ENCODE data around the gene C15orf62. TPM values are rescaled to one million over a fixed set of nuclear protein-coding genes. Genes with fewer than 3 reads are reported as not detected.

Gene C15orf62
- total RNA-seq, 4 donors from 2014 or later = 0.13 to 0.79 (median 0.22) TPM; not detected in 1

- intact Hi-C loops (cut with DNase I) = no loop called here
- no peak for TF ChIP-seq CTCF (IDR thresholded peaks at IDR 0.05)
- TF ChIP-seq POLR2A (IDR thresholded peaks at IDR 0.05) = no peak
Measured at GRCh38 chr15:40808861-40809450, 39.2 kb downstream of the C15orf62 start.

GRCh38 chr15:40812721-40813425, 43.1 kb downstream of the C15orf62 start:
- Histone ChIP-seq H3K27ac (no peak overlapping the region), H3K4me3 (replicated peaks in 1 of 3) (no peak overlapping the region), H3K9me3 (no peaks in the 10 kb centered on the region), H3K36me3 (peaks cover 0 to 7% of the 10 kb centered on the region in 2 donors), H3K27me3 (no peaks in the 10 kb centered on the region), H3K4me1 (peaks cover 8 to 19% of the 10 kb centered on the region in 2 donors)
- intact Hi-C loops (cut with DNase I) = no loop called here
- DNase-seq = no peak
- 88 to 90% methylated on average over 11 of the region's 12 CpGs for WGBS, 2 donors
- TF ChIP-seq POLR2A (IDR thresholded peaks at IDR 0.05) = no peak
- no peak for TF ChIP-seq CTCF (IDR thresholded peaks at IDR 0.05)

More at GRCh38 chr15:40808861-40809450, 39.2 kb downstream of the C15orf62 start:
- peak in 1 of 2 donors; percentile 14 for DNase-seq
- Histone ChIP-seq H3K36me3 (peaks cover 0 to 7% of the 10 kb centered on the region in 2 donors), H3K27ac (no peak overlapping the region), H3K4me3 (replicated peaks in 1 of 3) (no peak overlapping the region), H3K27me3 (no peaks in the 10 kb centered on the region), H3K9me3 (no peaks in the 10 kb centered on the region), H3K4me1 (peaks cover 10 to 19% of the 10 kb centered on the region in 2 donors)
- 50 to 58% methylated on average over 8 of the region's 8 CpGs for WGBS, 2 donors

- no peak overlapping the region for H3K4me3 ChIP-seq (replicated peaks in 1 of 3)
- no peaks in the 10 kb centered on the region for H3K27me3 ChIP-seq
- WGBS, 2 donors = 64 to 68% methylated on average over 4 of the region's 4 CpGs
- TF ChIP-seq POLR2A (IDR thresholded peaks at IDR 0.05) (no peak), CTCF (IDR thresholded peaks at IDR 0.05) (no peak)
- peaks cover 8 to 14% of the 10 kb centered on the region in 2 donors for H3K4me1 ChIP-seq
- H3K9me3 ChIP-seq = no peaks in the 10 kb centered on the region
- peak; percentile 88 to 89 for DNase-seq
- peaks cover 0 to 7% of the 10 kb centered on the region in 2 donors for H3K36me3 ChIP-seq
- intact Hi-C loops (cut with DNase I) = no loop called here
- H3K27ac ChIP-seq = peak overlapping the region; percentile 69 to 87 (median 78)
Measured at GRCh38 chr15:40815042-40815698, 45.4 kb downstream of the C15orf62 start.

- intact Hi-C loops (cut with DNase I) = no loop called here
- no peak for DNase-seq
- H3K9me3 ChIP-seq = no peaks in the 10 kb centered on the region
- H3K4me1 ChIP-seq = peaks cover 8 to 14% of the 10 kb centered on the region in 2 donors
- no peak overlapping the region for H3K4me3 ChIP-seq (replicated peaks in 1 of 3)
- H3K36me3 ChIP-seq = no peaks in the 10 kb centered on the region
- no peaks in the 10 kb centered on the region for H3K27me3 ChIP-seq
- WGBS, 2 donors = 85 to 86% methylated on average over 7 of the region's 7 CpGs
- H3K27ac ChIP-seq = no peak overlapping the region
- TF ChIP-seq POLR2A (IDR thresholded peaks at IDR 0.05) (no peak), CTCF (IDR thresholded peaks at IDR 0.05) (no peak)
Measured at GRCh38 chr15:40819048-40819447, 49.3 kb downstream of the C15orf62 start.

Data from thyroid gland (tissue), 4 donors.